NB4 (cell line): ENCODE data around the gene SHH.

Experiments
- MYC ChIP-seq: IDR thresholded peaks from 2 replicates; pipeline ENCODE4 v1.6.1; 2011; ENCODE audit warnings: low read depth, low read length
- POLR2A ChIP-seq: IDR thresholded peaks from 2 replicates; pipeline ENCODE4 v1.6.1; 2011; ENCODE audit warnings: mild to moderate bottlenecking; ENCODE audit not compliant: insufficient read length; ENCODE audit errors: extremely low read depth
- TF ChIP-seq, protein P1 (sequence below): IDR thresholded peaks from one replicate; pipeline ENCODE4 v1.5.1; 2012; ENCODE audit warnings: low read depth, low read length

DNA sequence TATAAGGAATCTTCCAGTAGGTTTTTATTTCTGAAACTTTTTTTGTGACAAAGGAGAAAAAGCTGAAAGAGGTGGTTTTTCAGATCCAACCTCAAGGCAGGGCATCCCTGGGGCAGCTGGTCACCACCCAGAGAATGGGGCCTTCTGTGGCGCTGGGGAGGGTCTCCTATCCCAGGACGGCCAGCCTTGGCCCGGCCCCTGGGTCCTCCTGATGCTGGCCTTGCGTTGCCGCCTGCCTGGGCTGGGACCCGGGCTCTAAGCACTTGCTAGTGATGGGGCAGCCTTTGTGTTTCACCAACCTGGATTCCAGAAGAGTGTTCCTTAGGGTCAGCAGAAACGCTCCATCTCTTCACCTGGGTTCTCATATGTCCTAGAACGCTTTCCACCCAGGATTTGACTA lies 16.3 kb downstream of the SHH start:
- TF ChIP-seq POLR2A (no peak), MYC (no peak)
- TF ChIP-seq, protein P1, sequence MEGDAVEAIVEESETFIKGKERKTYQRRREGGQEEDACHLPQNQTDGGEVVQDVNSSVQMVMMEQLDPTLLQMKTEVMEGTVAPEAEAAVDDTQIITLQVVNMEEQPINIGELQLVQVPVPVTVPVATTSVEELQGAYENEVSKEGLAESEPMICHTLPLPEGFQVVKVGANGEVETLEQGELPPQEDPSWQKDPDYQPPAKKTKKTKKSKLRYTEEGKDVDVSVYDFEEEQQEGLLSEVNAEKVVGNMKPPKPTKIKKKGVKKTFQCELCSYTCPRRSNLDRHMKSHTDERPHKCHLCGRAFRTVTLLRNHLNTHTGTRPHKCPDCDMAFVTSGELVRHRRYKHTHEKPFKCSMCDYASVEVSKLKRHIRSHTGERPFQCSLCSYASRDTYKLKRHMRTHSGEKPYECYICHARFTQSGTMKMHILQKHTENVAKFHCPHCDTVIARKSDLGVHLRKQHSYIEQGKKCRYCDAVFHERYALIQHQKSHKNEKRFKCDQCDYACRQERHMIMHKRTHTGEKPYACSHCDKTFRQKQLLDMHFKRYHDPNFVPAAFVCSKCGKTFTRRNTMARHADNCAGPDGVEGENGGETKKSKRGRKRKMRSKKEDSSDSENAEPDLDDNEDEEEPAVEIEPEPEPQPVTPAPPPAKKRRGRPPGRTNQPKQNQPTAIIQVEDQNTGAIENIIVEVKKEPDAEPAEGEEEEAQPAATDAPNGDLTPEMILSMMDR: no peak
